HG02623 (cell line): Measurements from ENCODE around the gene FBXL20.
"Not testable (repeated sequence)": the region's sequence is repeated elsewhere in the genome, so short reads cannot be mapped to it uniquely, and the experiment has no call there.

Source experiments
- ATAC-seq: cut with Tn5 transposase; IDR thresholded peaks from one replicate; pipeline ENCODE4 v1.9.1; 2021; ENCODE audit warnings: moderate library complexity; ENCODE audit not compliant: unreplicated experiment

The FBXL20 gene

DNA sequence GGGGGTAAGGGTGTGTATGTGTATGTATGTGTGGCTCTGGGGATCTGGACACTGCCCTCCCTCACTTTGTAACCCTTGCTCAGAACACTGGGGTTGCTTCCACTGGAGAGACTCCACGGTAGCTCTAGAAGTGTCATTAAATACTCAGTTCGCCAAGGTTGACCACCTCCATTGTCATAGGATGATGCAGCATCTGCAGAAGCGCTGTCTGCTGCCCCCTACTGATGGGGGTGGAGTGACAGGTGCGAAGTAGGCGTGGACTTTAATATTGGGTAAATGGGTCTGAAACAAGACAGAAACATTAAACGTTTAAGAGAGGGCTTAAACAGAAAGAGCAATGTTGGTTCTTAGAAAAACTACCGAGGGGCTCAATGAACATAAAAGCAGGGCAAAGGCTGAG lies 140.1 kb downstream of the FBXL20 start:
- no peak for ATAC-seq

DNA sequence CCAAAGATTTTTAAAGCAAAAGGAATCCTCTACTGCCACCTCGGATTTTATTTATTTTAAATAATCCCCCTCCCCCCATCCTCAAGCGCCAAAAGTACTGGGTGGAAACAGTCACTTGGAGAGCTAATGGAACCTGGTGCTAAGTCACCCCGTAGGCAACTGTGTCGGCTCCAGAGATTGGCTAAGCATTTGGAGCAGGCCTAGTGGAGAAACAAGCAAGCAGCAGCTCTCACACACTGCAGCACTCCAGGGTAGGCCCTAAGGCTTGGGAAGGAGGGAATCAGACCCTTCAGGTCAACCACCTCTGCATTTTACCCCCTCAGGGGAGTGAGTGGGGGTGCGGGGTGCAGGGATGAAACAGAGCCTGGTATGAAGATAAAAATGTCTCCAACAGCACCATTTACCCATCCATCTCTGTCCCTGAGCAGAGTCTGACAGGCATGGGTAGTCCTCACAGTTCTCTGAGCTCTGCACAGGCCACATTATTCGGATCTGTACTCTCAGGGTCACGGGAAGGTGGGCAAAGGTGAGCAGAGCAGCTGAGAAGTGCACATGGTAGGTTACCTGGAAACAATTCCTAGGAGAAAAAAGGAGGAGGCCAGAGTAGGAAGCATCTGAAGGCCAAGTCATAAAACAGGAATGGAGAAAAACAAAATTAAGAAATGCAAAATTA lies 148.5 kb downstream of the FBXL20 start:
- no peak for ATAC-seq

DNA sequence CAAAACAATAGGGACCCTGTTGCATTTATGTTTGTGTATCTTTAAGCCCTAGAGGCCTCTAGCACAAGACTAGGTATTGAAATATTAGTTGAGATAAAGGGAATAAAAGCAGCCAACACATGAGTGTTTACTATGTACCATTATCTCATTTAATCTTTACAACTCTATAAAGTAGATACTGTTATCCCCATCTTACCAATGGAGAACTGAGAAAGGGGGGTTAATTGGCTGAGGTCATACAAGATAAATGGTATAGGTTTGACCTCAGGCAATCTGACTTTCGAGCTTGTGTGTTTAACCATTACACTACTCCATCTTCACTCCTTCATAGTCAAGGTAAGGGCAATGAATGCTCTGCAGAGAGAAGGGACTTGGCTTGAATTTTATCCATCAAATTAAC lies 149.4 kb downstream of the FBXL20 start:
- no peak for ATAC-seq

- ATAC-seq: not testable (repeated sequence)
Measured at GRCh38 chr17:39250076-39250475, 151.3 kb downstream of the FBXL20 start.

DNA sequence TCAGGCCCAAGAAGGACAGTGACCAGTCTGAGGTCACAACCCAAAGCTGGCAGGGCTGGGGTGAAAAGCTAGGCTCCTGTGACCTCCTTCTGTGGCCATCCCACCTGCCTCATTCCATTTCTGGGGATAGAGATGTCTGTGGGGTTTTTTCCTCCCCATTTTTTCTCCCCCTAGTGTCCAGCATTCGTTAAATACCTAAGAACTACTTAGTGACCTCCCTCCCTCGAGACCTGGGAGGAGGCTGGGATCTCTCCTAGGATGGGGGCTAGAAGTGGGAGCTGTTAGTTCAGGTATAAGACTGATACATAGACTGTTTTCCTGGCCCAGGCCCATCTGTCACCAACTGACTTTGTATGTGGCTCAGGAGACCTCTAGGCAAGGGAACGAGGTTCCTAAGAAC lies 155.2 kb downstream of the FBXL20 start:
- ATAC-seq: no peak

- no peak for ATAC-seq
Measured at GRCh38 chr17:39244600-39245570, 156.5 kb downstream of the FBXL20 start.

- ATAC-seq: no peak
Measured at GRCh38 chr17:39244016-39244599, 157.3 kb downstream of the FBXL20 start.

DNA sequence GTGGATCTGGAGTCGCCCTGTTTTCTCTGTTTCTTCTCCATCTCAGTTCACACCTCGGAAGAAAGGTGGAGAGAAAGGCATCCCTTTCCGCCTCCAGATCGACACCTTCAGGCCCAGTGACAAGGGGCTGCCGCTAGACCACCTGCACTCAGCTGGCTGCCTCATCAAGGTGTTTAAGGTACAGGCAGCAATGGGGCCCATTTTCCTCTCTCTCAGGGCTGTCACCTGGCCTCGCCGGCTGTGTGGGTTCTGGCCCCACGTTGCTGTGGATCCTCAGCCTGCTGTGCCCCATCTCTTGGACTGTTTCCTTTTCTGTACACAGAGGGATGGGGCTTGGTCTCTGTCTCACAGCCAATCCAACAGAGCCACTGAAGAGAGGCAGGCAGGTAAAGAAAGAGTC lies 158.3 kb downstream of the FBXL20 start:
- no peak for ATAC-seq

GRCh38 chr17:39240631-39241030 lies 160.8 kb downstream of the FBXL20 start:
- ATAC-seq: no peak

- no peak for ATAC-seq
Measured at GRCh38 chr17:39239640-39240314, 161.6 kb downstream of the FBXL20 start.

DNA sequence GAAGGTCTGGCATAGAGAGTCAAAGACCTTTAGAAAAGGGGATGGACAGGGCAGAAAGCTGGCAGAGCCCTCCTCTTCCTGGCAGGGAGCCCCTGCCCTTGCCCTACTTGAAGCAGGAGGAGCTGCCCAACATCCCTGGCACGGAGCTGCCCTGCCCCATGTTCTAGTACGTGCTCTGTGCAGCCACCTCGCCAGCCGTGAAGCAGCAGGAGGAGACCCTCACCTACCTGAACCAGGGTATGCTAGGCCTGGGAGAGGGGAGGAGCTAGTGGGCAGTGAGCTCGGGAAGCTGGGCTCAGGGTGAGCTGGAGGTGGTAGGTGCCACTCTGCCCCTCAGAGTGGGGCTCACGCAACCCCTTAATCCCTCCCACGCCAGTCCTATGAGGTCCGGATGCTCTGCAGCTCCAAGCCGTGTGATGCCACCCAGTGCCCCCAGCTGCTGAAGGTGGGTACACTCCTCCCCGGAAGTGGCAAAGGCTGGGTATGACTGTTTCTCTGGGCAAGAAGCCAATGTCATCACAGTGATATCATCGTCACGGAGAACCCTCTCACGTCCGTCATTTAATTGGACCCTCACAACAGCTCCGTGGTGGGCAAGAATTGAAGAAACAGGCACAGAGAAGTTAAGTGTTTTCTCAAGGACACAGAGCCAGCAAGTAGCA lies 163.0 kb downstream of the FBXL20 start:
- ATAC-seq: no peak

GRCh38 chr17:39237586-39237985 lies 163.8 kb downstream of the FBXL20 start:
- ATAC-seq: no peak

- no peak for ATAC-seq
Measured at GRCh38 chr17:39236981-39237441, 164.4 kb downstream of the FBXL20 start.

- ATAC-seq: no peak
Measured at GRCh38 chr17:39236450-39236927, 164.9 kb downstream of the FBXL20 start.

DNA sequence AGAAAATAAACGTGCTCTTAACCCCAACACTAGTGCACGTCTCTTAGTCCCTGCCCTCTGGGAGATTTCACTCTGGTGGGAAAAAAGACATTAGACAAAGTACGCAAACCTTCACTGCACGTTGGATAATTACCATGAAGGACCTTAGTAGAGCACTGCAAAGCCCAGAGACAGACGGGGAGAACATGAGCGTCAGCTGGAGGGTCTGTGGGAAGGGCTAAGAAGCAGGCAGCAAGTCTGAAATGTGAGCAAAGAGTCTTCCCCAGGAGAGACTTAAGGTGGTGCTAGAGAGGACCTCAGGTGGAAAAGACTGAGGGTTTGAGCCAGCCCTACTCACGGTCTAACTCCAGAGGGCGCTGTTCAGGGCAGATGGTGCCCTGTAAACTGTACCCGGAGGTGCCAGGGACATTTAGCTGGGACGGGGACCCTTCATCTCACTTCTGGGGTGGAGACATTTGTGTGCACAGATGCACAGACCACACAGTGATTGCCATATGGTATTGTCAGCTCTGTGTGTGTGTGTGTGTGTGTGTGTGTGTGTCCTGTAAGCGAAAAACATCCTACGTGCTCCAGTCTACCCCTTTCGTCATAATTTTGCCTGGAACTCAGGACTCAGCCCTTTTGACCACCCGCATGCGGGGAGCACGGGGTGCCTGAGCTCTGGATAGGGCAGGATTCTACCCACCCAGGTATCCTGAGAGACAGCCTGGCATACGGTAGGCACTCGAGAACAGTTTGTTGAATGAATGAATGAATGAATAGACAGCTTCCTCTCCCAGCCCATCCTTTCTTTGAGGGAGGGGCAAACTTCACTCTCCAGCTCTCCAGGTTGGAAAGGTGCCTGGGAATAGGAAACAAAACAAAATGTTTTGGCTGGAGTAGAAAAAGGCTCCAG lies 165.6 kb downstream of the FBXL20 start:
- ATAC-seq: no peak

DNA sequence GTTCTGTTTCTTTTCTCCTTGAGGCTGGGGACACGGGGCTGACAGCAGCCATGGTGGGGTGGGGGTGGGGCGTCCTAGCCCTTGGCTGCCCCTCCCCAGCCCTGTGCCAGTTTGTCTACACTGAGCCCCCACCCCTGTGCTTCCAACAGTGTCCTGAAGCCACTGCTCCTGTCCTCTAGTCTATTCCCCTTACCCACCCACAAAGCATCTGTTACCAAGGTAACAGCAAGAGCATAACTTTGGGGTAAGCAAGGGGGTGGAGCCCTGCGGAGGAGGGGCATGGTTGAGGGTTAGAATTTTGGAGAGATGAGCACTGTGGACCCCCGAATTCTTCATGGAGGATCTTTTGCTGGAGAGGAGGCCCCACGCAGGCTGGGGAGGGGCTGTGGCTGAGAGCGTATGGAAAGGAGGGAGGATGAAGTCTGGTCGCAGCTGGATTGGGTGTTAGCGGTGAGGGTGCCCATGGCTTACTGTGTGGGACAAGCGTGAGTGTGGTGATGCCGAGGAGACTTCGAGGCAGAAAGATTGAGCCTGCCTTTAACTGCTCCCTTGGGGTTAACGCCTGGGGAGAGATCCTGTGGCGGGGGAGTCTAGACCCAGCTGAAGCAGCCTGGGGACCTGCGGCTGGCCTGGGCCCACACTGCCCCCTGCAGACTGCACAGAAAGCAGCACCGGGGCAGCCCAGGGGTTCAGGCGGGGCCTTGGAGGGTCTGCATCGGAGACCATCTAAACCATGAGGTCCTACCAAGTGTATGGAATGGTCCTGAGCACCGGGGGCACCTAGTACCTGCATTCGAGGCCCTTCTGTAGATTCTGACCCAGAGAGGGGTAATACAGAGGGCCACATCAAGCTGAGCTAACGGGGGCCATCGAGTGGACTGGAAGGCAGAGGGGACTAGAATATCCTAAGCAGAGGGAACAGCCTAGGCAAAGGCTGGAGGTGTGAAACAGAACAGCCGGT lies 169.6 kb downstream of the FBXL20 start:
- no peak for ATAC-seq

DNA sequence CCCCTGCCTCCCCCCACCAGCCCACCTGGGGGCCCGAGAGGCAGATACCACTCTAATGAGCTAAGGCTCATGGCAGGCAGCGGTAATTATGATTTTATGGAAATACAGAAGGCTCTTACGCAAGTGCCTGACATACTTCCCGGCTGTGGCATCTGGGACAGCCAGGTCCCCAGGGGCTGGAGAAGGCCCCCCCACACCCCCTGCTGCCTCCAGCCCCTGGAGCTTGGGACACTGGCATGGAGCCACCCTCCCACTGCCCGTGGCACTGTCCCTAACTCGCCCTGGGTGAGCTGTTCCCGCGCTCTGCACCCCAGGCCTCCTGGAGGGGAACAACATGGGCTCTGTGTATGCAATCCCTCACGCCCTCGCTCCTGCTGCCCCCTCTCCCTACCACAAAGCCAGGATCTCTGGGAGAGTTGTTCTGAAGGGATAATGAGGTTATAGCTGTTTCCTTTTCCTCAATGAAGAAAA lies 170.3 kb downstream of the FBXL20 start:
- no peak for ATAC-seq

DNA sequence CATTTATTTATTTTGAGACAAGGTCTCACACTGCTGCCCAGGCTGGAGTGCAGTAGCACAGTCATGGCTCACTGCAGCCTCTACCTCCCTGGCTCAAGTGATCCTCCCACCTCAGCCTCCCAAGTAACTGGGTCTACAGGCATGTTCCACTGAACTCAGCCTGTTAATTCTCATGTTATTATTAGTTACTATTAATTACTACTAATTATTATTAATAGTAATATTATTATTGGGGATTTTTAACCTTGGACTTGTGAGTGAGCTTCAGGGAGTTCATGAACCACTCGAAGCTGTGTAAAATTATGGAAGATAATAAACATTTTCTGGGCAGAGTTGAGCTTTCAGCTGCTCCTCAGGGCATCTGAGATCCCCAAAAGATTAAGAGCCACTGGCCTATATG lies 171.1 kb downstream of the FBXL20 start:
- ATAC-seq: no peak
